Suprapubic skin (tissue), 4 donors: ENCODE measurements around the gene ZSCAN10. TPM values are rescaled to one million over a fixed set of nuclear protein-coding genes. Genes with fewer than 3 reads are reported as not detected.

Source experiments
- DNase-seq, 2 donors: peaks; one replicate each; pipeline ENCODE4 v3.0.0-alpha.2; 2019; ENCODE audit warnings: low spot score in 2 of 2
- H3K27ac ChIP-seq: fragments of 200-600 bp; sonication (generic); one replicate; pipeline ENCODE4 v1.5.1; 2019
- H3K27me3 ChIP-seq: fragments of 200-600 bp; sonication (generic); one replicate; pipeline ENCODE4 v1.5.1; 2019
- H3K36me3 ChIP-seq: fragments of 200-600 bp; sonication (generic); one replicate; pipeline ENCODE4 v1.5.1; 2019
- H3K4me1 ChIP-seq: fragments of 200-600 bp; sonication (generic); one replicate; pipeline ENCODE4 v1.5.1; 2019
- H3K4me3 ChIP-seq: fragments of 200-600 bp; sonication (generic); one replicate; pipeline ENCODE4 v1.5.1; 2019; ENCODE audit warnings: mild to moderate bottlenecking
- H3K9me3 ChIP-seq: fragments of 200-600 bp; sonication (generic); one replicate; pipeline ENCODE4 v1.5.1; 2019
- CTCF ChIP-seq, 2 donors: fragments of 200-600 bp in 1 of 2; fragments of 450-650 bp in 1 of 2; sonication (generic) in 1 of 2; IDR thresholded peaks; one replicate each; pipeline ENCODE4 v1.5.1; 2016 to 2019; ENCODE audit warnings: antibody characterized with exemption in 2 of 2, mild to moderate bottlenecking in 1 of 2, moderate library complexity in 1 of 2
- EP300 ChIP-seq: sonication (generic); formaldehyde crosslinking; IDR thresholded peaks from one replicate; pipeline ENCODE4 v1.6.1; 2017; ENCODE audit warnings: antibody characterized with exemption
- POLR2A ChIP-seq, 2 donors: fragments of 450-650 bp; IDR thresholded peaks; one replicate each; pipeline ENCODE4 v1.6.1; 2017; ENCODE audit warnings: antibody characterized with exemption in 2 of 2, mild to moderate bottlenecking in 2 of 2, moderate library complexity in 2 of 2
- POLR2AphosphoS5 ChIP-seq, 3 donors: sonication (generic); formaldehyde crosslinking; IDR thresholded peaks; one replicate each; pipeline ENCODE4 v1.6.1; 2017; ENCODE audit warnings: antibody characterized with exemption in 3 of 3
- WGBS: methylation state at CpG from one replicate; pipeline ENCODE4 v1.1.5; 2018; 5-methylcytosine and 5-hydroxymethylcytosine counted together
- total RNA-seq, 4 donors: library from RNA; depleted of rRNA; stranded (reverse); fragments of >200 nt; gene quantifications; one replicate each; pipeline ENCODE4 v1.1.0, GENCODE V29; 2016

ZSCAN10 gene
- not detected for total RNA-seq

DNA sequence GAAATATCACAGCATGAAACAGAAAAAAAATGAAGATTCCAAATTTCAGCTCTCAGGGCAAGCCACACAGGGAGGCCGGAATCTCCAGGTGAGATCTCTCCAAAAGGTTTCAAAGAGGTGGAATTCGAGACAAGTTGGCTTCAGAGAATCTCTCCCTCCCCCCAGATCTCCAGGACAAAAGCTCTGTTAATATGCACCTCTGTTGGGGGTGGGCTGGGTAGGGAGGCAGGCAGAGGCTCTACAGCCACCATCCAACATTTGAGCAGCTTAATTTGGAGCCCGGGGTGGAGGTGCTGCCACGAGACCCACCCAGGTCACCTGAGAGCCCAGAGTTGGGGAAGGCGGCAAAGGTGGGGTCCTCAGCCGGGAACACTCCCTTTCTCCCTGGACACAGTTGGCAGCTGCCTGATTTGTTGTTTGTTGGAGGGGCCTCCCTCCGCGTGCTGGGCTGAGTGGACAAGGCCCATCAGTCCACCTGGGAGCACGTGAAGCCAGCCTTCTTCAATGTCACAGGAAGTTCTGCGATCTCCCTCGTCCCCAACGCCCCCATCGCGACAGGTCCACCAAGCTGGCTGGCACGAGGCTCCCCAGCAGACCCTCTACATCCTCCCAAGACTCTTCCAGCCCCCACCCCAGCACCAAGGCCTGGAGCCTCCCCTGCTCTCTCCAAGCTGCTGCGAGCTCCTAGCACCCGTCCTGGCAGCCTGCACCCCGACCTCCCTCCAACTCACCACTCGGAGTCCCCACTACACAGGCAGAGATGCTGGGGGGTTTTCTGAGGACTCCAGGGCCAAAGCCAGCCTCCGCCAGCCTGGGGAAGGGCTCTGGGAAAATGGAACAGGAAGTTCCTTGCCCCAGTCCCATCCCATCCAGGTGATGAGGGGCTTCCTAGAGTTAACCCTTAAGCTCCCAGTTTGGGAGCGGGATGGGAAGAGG is at the start of gene ZSCAN10:
ZSCAN10 (minus strand) TSS at position 836 of the 936 bp plus-strand sequence. CDS start 6,357 bp downstream, outside the sequence.
- H3K4me3 ChIP-seq: peak within 1 kb of the TSS; percentile 21
- H3K36me3 ChIP-seq: no peaks in the 10 kb centered on the region
- no peaks in the 10 kb centered on the region for H3K27me3 ChIP-seq
- H3K27ac ChIP-seq: no peak within 1 kb of the TSS
- no peaks in the 10 kb centered on the region for H3K9me3 ChIP-seq
- DNase-seq: no peak
- WGBS: 72% methylated on average over 19 of the region's 21 CpGs
- peaks cover 20% of the 10 kb centered on the region for H3K4me1 ChIP-seq
- TF ChIP-seq POLR2AphosphoS5 (IDR thresholded peaks at IDR 0.05) (no peak), CTCF (IDR thresholded peaks at IDR 0.05) (no peak), EP300 (no peak), POLR2A (IDR thresholded peaks at IDR 0.05) (no peak)

- no peak for DNase-seq
- H3K4me1 ChIP-seq: peaks cover 28% of the 10 kb centered on the region
- H3K4me3 ChIP-seq: no peak overlapping the region
- no peak overlapping the region for H3K27ac ChIP-seq
- no peaks in the 10 kb centered on the region for H3K9me3 ChIP-seq
- TF ChIP-seq CTCF (IDR thresholded peaks at IDR 0.05) (no peak), POLR2AphosphoS5 (IDR thresholded peaks at IDR 0.05) (no peak), POLR2A (IDR thresholded peaks at IDR 0.05) (no peak)
- WGBS: 96% methylated on average over 11 of the region's 13 CpGs
- no peaks in the 10 kb centered on the region for H3K27me3 ChIP-seq
- no peaks in the 10 kb centered on the region for H3K36me3 ChIP-seq
Measured at GRCh38 chr16:3148256-3149192, 49.4 kb upstream of the ZSCAN10 start.

DNA sequence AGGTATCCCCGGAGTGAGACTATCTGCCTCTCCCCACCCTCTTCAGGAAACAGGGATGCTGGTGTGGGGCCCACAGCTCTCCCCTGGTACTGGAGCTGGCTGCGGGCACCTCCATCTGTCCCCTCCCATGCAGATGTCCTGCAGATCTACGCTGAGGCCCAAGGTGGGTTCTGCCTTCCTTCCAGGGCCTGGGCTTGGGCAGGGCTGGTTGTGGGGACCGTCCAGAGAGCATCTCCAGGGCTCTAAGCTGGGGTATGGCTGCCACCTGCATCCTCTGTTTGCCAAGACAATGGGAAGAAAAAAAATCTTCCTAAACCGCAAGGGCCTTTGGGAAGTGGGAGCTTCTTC is 48.6 kb upstream of the ZSCAN10 start:
- Histone ChIP-seq H3K4me3 (no peak overlapping the region), H3K27me3 (no peaks in the 10 kb centered on the region), H3K9me3 (no peaks in the 10 kb centered on the region), H3K4me1 (peaks cover 28% of the 10 kb centered on the region), H3K36me3 (peaks cover 2% of the 10 kb centered on the region), H3K27ac (no peak overlapping the region)
- no peak for DNase-seq
- WGBS: 98% methylated on average over 5 of the region's 5 CpGs
- TF ChIP-seq EP300 (no peak), POLR2A (IDR thresholded peaks at IDR 0.05) (no peak), CTCF (IDR thresholded peaks at IDR 0.05) (no peak), POLR2AphosphoS5 (IDR thresholded peaks at IDR 0.05) (no peak)

- TF ChIP-seq POLR2A (IDR thresholded peaks at IDR 0.05) (no peak), POLR2AphosphoS5 (IDR thresholded peaks at IDR 0.05) (no peak), CTCF (IDR thresholded peaks at IDR 0.05) (no peak), EP300 (no peak)
- H3K36me3 ChIP-seq: peaks cover 7% of the 10 kb centered on the region
- H3K27me3 ChIP-seq: no peaks in the 10 kb centered on the region
- peaks cover 23% of the 10 kb centered on the region for H3K4me1 ChIP-seq
- no peaks in the 10 kb centered on the region for H3K9me3 ChIP-seq
- no peak overlapping the region for H3K4me3 ChIP-seq
- WGBS: 95% methylated on average over 4 of the region's 16 CpGs
- H3K27ac ChIP-seq: no peak overlapping the region
- DNase-seq: no peak
Measured at GRCh38 chr16:3147046-3147756, 48.1 kb upstream of the ZSCAN10 start.
